Measurements from ENCODE around the gene TSPAN10. TPM values are rescaled to one million over a fixed set of nuclear protein-coding genes. Genes with fewer than 3 reads are reported as not detected.

TSPAN10 gene
- 0.30 and 0.44 TPM in 2 replicates for total RNA-seq

- Mint-ChIP-seq H3K4me3 (ENCODE audit: low read depth) (peak within 1 kb of the TSS; percentile 94), H3K27ac (peak within 1 kb of the TSS; percentile 75), H3K36me3 (ENCODE audit: low read depth) (peaks cover 13% of the 10 kb centered on the region), H3K4me1 (ENCODE audit: low read depth) (peaks cover 13% of the 10 kb centered on the region), H3K27me3 (ENCODE audit: low read depth) (no peaks in the 10 kb centered on the region), H3K9me3 (no peaks in the 10 kb centered on the region)
- DNase-seq (ENCODE audit: low spot score) = peak; percentile 80
- intact Hi-C loops (cut with micrococcal nuclease) = loop anchor here (2.0 kb wide), 1 partner anchor 30 kb away; the partner anchor contains the start of genes CCDC137 and OXLD1
Measured at GRCh38 chr17:81636505-81637288, at the start of gene TSPAN10, which contains the start of gene NPLOC4. TSPAN10 (plus strand) TSS chr17:81637196; CDS start chr17:81642413, 5,217 bp downstream. NPLOC4 (minus strand) TSS chr17:81637112; CDS start chr17:81636930, 182 bp downstream.

GRCh38 chr17:81589612-81590011 is 47.4 kb upstream of the TSPAN10 start:
- intact Hi-C loops (cut with micrococcal nuclease) = no loop called here
- DNase-seq (ENCODE audit: low spot score) = no peak
- H3K4me1 Mint-ChIP-seq (ENCODE audit: low read depth) = no peaks in the 10 kb centered on the region
- H3K36me3 Mint-ChIP-seq (ENCODE audit: low read depth) = peaks cover 71% of the 10 kb centered on the region
- no peaks in the 10 kb centered on the region for H3K9me3 Mint-ChIP-seq
- H3K27ac Mint-ChIP-seq = no peak overlapping the region
- no peak overlapping the region for H3K4me3 Mint-ChIP-seq (ENCODE audit: low read depth)
- no peaks in the 10 kb centered on the region for H3K27me3 Mint-ChIP-seq (ENCODE audit: low read depth)

- Mint-ChIP-seq H3K9me3 (no peaks in the 10 kb centered on the region), H3K36me3 (ENCODE audit: low read depth) (peaks cover 74% of the 10 kb centered on the region)
Measured at GRCh38 chr17:81590121-81590520, 46.9 kb upstream of the TSPAN10 start.

GRCh38 chr17:81591971-81592370 is 45.0 kb upstream of the TSPAN10 start:
- Mint-ChIP-seq H3K4me3 (ENCODE audit: low read depth) (no peak overlapping the region), H3K27ac (no peak overlapping the region), H3K9me3 (no peaks in the 10 kb centered on the region), H3K36me3 (ENCODE audit: low read depth) (peaks cover 69% of the 10 kb centered on the region), H3K4me1 (ENCODE audit: low read depth) (no peaks in the 10 kb centered on the region), H3K27me3 (ENCODE audit: low read depth) (no peaks in the 10 kb centered on the region)
- intact Hi-C loops (cut with micrococcal nuclease) = no loop called here
- no peak for DNase-seq (ENCODE audit: low spot score)

More at GRCh38 chr17:81590121-81590520, 46.9 kb upstream of the TSPAN10 start:
- no peak overlapping the region for H3K27ac Mint-ChIP-seq
- H3K27me3 Mint-ChIP-seq (ENCODE audit: low read depth) = no peaks in the 10 kb centered on the region
- H3K4me3 Mint-ChIP-seq (ENCODE audit: low read depth) = no peak overlapping the region
- no peaks in the 10 kb centered on the region for H3K4me1 Mint-ChIP-seq (ENCODE audit: low read depth)
- intact Hi-C loops (cut with micrococcal nuclease) = no loop called here
- no peak for DNase-seq (ENCODE audit: low spot score)

- Mint-ChIP-seq H3K27ac (no peak overlapping the region), H3K9me3 (no peaks in the 10 kb centered on the region)
Measured at GRCh38 chr17:81593105-81593871, 43.7 kb upstream of the TSPAN10 start.

GRCh38 chr17:81599719-81600486 is 37.1 kb upstream of the TSPAN10 start:
- intact Hi-C loops (cut with micrococcal nuclease) = loop anchor here (5.0 kb wide), 1 partner anchor 83 kb away; no protein-coding TSS in a partner anchor
- H3K27ac Mint-ChIP-seq = no peak overlapping the region
- no peaks in the 10 kb centered on the region for H3K9me3 Mint-ChIP-seq
- no peak for DNase-seq (ENCODE audit: low spot score)
- peaks cover 53% of the 10 kb centered on the region for H3K36me3 Mint-ChIP-seq (ENCODE audit: low read depth)
- no peak overlapping the region for H3K4me3 Mint-ChIP-seq (ENCODE audit: low read depth)
- peaks cover 5% of the 10 kb centered on the region for H3K4me1 Mint-ChIP-seq (ENCODE audit: low read depth)
- no peaks in the 10 kb centered on the region for H3K27me3 Mint-ChIP-seq (ENCODE audit: low read depth)

More at GRCh38 chr17:81593105-81593871, 43.7 kb upstream of the TSPAN10 start:
- intact Hi-C loops (cut with micrococcal nuclease) = no loop called here
- no peak for DNase-seq (ENCODE audit: low spot score)
- Mint-ChIP-seq H3K4me1 (ENCODE audit: low read depth) (peaks cover 2% of the 10 kb centered on the region), H3K4me3 (ENCODE audit: low read depth) (no peak overlapping the region), H3K27me3 (ENCODE audit: low read depth) (no peaks in the 10 kb centered on the region), H3K36me3 (ENCODE audit: low read depth) (peaks cover 66% of the 10 kb centered on the region)

- Mint-ChIP-seq H3K36me3 (ENCODE audit: low read depth) (peaks cover 55% of the 10 kb centered on the region), H3K4me3 (ENCODE audit: low read depth) (no peak overlapping the region), H3K27me3 (ENCODE audit: low read depth) (no peaks in the 10 kb centered on the region), H3K9me3 (no peaks in the 10 kb centered on the region), H3K4me1 (ENCODE audit: low read depth) (peaks cover 5% of the 10 kb centered on the region), H3K27ac (peak overlapping the region; percentile 52)
- peak; percentile 24 for DNase-seq (ENCODE audit: low spot score)
- intact Hi-C loops (cut with micrococcal nuclease) = loop anchor here (5.0 kb wide), 1 partner anchor 84 kb away; no protein-coding TSS in a partner anchor
Measured at GRCh38 chr17:81601525-81602120, 35.4 kb upstream of the TSPAN10 start.

- H3K36me3 Mint-ChIP-seq (ENCODE audit: low read depth) = peaks cover 63% of the 10 kb centered on the region
- peaks cover 11% of the 10 kb centered on the region for H3K4me1 Mint-ChIP-seq (ENCODE audit: low read depth)
- intact Hi-C loops (cut with micrococcal nuclease) = loop anchor here (5.0 kb wide), 1 partner anchor 87 kb away; no protein-coding TSS in a partner anchor
- H3K4me3 Mint-ChIP-seq (ENCODE audit: low read depth) = no peak overlapping the region
- no peaks in the 10 kb centered on the region for H3K9me3 Mint-ChIP-seq
- H3K27ac Mint-ChIP-seq = no peak overlapping the region
- no peaks in the 10 kb centered on the region for H3K27me3 Mint-ChIP-seq (ENCODE audit: low read depth)
- no peak for DNase-seq (ENCODE audit: low spot score)
Measured at GRCh38 chr17:81603846-81604610, 33.0 kb upstream of the TSPAN10 start.

GRCh38 chr17:81607431-81607830 is 29.6 kb upstream of the TSPAN10 start:
- Mint-ChIP-seq H3K4me1 (ENCODE audit: low read depth) (peaks cover 11% of the 10 kb centered on the region), H3K27ac (peak overlapping the region; percentile 25), H3K36me3 (ENCODE audit: low read depth) (peaks cover 65% of the 10 kb centered on the region), H3K4me3 (ENCODE audit: low read depth) (no peak overlapping the region), H3K27me3 (ENCODE audit: low read depth) (no peaks in the 10 kb centered on the region), H3K9me3 (no peaks in the 10 kb centered on the region)
- no peak for DNase-seq (ENCODE audit: low spot score)
- intact Hi-C loops (cut with micrococcal nuclease) = no loop called here

- Mint-ChIP-seq H3K4me1 (ENCODE audit: low read depth) (peaks cover 11% of the 10 kb centered on the region), H3K9me3 (no peaks in the 10 kb centered on the region), H3K4me3 (ENCODE audit: low read depth) (no peak overlapping the region), H3K36me3 (ENCODE audit: low read depth) (peaks cover 72% of the 10 kb centered on the region), H3K27ac (peak overlapping the region; percentile 25), H3K27me3 (ENCODE audit: low read depth) (no peaks in the 10 kb centered on the region)
- intact Hi-C loops (cut with micrococcal nuclease) = no loop called here
- DNase-seq (ENCODE audit: low spot score) = no peak
Measured at GRCh38 chr17:81608082-81608481, 28.9 kb upstream of the TSPAN10 start.

GRCh38 chr17:81608605-81609004 is 28.4 kb upstream of the TSPAN10 start:
- no peak for DNase-seq (ENCODE audit: low spot score)
- Mint-ChIP-seq H3K4me1 (ENCODE audit: low read depth) (peaks cover 12% of the 10 kb centered on the region), H3K27ac (no peak overlapping the region), H3K9me3 (no peaks in the 10 kb centered on the region), H3K4me3 (ENCODE audit: low read depth) (no peak overlapping the region), H3K27me3 (ENCODE audit: low read depth) (no peaks in the 10 kb centered on the region), H3K36me3 (ENCODE audit: low read depth) (peaks cover 76% of the 10 kb centered on the region)
- intact Hi-C loops (cut with micrococcal nuclease) = no loop called here

Data from activated T-helper 2 cell treated with anti-CD3 and anti-CD28 coated beads, Interferon-gamma antibody, Interleukin-2, Interleukin-4, amounts not matched to agents 10 μg/mL and 5 μg/mL and 100 μg/mL, durations not matched to agents 14 hours and 24 hours and 36 hours (primary cell).